Measurements from ENCODE around the gene WAC.
"Not testable (repeated sequence)": the region's sequence is repeated elsewhere in the genome, so short reads cannot be mapped to it uniquely, and the experiment has no call there.

The WAC gene

GRCh38 chr10:28561531-28561930 is 28.6 kb downstream of the WAC start:
- TF ChIP-seq, protein P1, sequence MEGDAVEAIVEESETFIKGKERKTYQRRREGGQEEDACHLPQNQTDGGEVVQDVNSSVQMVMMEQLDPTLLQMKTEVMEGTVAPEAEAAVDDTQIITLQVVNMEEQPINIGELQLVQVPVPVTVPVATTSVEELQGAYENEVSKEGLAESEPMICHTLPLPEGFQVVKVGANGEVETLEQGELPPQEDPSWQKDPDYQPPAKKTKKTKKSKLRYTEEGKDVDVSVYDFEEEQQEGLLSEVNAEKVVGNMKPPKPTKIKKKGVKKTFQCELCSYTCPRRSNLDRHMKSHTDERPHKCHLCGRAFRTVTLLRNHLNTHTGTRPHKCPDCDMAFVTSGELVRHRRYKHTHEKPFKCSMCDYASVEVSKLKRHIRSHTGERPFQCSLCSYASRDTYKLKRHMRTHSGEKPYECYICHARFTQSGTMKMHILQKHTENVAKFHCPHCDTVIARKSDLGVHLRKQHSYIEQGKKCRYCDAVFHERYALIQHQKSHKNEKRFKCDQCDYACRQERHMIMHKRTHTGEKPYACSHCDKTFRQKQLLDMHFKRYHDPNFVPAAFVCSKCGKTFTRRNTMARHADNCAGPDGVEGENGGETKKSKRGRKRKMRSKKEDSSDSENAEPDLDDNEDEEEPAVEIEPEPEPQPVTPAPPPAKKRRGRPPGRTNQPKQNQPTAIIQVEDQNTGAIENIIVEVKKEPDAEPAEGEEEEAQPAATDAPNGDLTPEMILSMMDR (IDR thresholded peaks at IDR 0.05; ENCODE audit: low read depth, low read length) = no peak
- DNase-seq (ENCODE audit: low read depth in 2 of 2) = no peak
- no peak overlapping the region for H3K4me3 ChIP-seq (replicated peaks in 1 of 2; ENCODE audit: low read depth in 2 of 2, low read length in 2 of 2)

DNA sequence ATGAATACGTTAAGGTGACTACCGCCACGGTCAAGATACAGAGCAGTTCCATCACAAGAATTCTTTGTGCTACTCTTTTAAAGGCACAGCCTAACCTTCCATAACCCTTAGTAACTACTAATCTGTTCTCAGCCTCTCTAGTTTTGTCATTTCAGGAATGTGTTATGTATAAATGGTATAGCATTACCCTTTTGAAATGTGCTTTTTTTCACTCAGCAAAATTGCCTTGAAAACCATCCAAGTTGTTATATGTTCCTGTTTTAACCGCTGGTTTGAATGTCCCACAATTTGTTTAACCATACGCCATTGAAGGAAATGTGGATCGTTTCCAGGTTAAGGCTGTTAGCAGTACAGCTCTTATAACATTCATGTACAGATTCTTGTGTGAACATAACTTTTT is 32.0 kb downstream of the WAC start:
- peak in 1 of 2 donors; percentile 43 for DNase-seq (ENCODE audit: low read depth in 2 of 2)
- H3K4me3 ChIP-seq (replicated peaks in 1 of 2; ENCODE audit: low read depth in 2 of 2, low read length in 2 of 2) = no peak overlapping the region
- TF ChIP-seq, protein P1 (IDR thresholded peaks at IDR 0.05; ENCODE audit: low read depth, low read length) = no peak

DNA sequence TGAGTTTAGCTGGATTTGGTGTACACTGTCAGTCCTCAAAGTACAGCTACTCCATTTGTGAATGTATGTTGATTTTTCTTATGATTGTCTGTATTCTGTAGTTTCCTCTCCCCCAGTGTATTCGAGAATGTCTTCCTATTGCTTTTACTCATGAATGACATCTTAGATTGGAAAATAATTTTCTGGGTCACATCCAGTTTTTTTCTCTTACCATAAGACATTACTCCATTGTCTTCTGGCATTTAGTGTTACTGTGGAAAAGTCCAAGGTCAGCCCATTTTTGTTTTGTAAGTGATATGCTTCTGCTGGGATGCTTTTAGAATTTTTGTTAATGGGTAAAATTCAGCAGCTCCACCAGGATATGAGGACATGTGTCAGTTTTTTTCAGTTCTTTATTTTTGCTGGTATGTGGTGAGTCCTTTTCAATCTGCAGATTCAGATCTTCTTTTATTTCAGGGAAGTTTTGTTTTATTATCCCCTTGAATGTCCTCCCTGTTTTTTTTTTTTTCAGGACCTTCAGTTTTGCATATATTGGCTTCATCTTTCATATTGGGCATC is 33.6 kb downstream of the WAC start:
- TF ChIP-seq, protein P1 (IDR thresholded peaks at IDR 0.05; ENCODE audit: low read depth, low read length) = no peak
- DNase-seq (ENCODE audit: low read depth in 2 of 2) = peak; percentile 38 to 65
- no peak overlapping the region for H3K4me3 ChIP-seq (replicated peaks in 1 of 2; ENCODE audit: low read depth in 2 of 2, low read length in 2 of 2)

DNA sequence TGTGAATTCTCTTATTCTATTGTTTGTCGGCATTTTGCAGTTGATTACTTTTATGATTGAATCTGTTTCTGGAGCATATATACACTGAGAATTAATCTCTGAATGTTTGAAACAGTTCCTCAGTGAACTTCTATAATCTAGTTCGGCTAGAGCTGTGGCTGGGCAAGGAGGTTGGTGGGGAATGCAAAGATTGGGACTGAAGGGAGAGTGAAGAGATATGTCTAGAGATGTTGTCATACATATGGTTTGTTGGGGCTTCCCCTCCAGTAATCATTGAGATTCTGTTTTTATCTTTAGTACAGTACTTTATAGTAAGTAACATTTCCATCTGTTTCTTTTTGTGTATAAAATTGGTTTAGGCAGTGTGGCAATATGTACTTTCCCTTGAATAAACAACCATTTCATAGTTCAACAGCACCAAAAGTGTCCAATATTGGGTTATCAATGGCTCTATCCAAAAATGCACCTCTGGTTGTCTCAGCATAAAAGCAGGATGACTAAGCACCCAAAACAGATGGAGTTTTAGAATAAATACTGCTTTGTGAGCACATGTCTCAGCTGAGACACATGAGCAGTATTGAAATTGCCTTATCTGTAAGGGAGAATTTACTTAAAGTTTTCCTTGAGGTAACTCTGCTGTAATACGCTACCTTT is 36.7 kb downstream of the WAC start:
- no peak overlapping the region for H3K4me3 ChIP-seq (replicated peaks in 1 of 2; ENCODE audit: low read depth in 2 of 2, low read length in 2 of 2)
- TF ChIP-seq, protein P1 (IDR thresholded peaks at IDR 0.05; ENCODE audit: low read depth, low read length) = no peak
- peak; percentile 11 to 42 for DNase-seq (ENCODE audit: low read depth in 2 of 2)

DNA sequence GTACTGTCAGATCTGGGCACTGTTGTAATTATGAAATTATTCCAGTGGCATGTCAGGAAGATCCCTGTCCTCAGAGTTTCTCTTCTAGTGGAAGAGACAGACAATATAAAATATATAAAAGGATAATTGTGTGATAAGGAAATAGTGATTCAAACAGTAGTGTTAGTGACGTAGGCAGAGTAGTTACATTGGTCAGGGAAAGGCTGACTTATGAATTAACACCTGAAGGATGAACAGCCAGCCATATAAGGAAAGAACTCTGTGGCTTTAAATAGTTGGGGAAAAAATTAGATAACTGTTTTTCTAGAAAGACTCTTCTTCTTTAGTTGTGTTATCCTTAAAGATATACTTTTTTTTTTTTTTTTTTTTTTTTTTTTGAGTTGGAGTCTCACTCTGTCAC is 37.7 kb downstream of the WAC start:
- no peak for DNase-seq (ENCODE audit: low read depth in 2 of 2)
- TF ChIP-seq, protein P1 (IDR thresholded peaks at IDR 0.05; ENCODE audit: low read depth, low read length) = no peak
- H3K4me3 ChIP-seq (replicated peaks in 1 of 2; ENCODE audit: low read depth in 2 of 2, low read length in 2 of 2) = no peak overlapping the region

GRCh38 chr10:28571265-28571664 is 38.3 kb downstream of the WAC start:
- TF ChIP-seq, protein P1 (IDR thresholded peaks at IDR 0.05; ENCODE audit: low read depth, low read length) = no peak
- no peak for DNase-seq (ENCODE audit: low read depth in 2 of 2)
- H3K4me3 ChIP-seq (replicated peaks in 1 of 2; ENCODE audit: low read depth in 2 of 2, low read length in 2 of 2) = no peak overlapping the region

DNA sequence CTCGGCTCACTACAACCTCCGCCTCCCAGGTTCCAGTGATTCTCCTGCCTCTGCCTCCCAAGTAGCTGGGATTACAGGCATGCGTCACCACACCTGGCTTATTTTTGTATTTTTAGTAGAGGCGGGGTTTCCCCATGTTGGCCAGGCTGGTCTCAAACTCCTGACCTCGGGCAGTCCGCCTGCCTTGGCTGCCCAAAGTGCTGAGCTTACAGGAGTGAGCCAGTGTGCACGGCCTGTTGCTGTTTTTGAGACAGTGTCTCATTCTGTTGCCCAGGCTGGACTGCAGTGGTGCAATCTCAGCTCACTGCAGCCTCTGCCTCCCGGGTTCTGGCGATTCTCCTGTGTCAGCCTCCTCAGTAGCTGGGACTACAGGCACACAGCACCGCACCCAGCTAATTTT is 41.3 kb downstream of the WAC start:
- not testable (repeated sequence) for DNase-seq (ENCODE audit: low read depth in 2 of 2); H3K4me3 ChIP-seq (replicated peaks in 1 of 2; ENCODE audit: low read depth in 2 of 2, low read length in 2 of 2)

Measured in cardiac fibroblast (primary cell).